GM12878 (cell line): ENCODE measurements around the gene COMMD1. TPM values are rescaled to one million over a fixed set of nuclear protein-coding genes. Genes with fewer than 3 reads are reported as not detected.

Experiments used
- ATAC-seq: fragments of 200-7000 bp; cut with Tn5 transposase; 3 replicates; pipeline ENCODE4 v1.9.1; 2020; ENCODE audit warnings: mild to moderate bottlenecking, moderate library complexity
- BruUV-seq: library from RNA; stranded (reverse); fragments of 400-500 nt; replicated peaks from 2 replicates; lab custom pipeline; 2021; lab: Mats Ljungman, UMichigan
- CTCF ChIA-PET: fragments of 300-600 bp; sonication (Branson Sonifier 250); formaldehyde crosslinking; extraction: SDS; loops from one replicate; lab custom pipeline; 2021; ENCODE audit warnings: inconsistent platforms; lab: Yijun Ruan, JAX
- POLR2A ChIA-PET: fragments of 350-600 bp; formaldehyde crosslinking; extraction: SDS; loops from one replicate; lab custom pipeline; 2021; ENCODE audit warnings: inconsistent platforms; lab: Charles Lee
- RAD21 ChIA-PET: fragments of 300-600 bp; sonication (Branson Sonifier 250); formaldehyde crosslinking; loops from one replicate; lab custom pipeline; 2023; ENCODE audit warnings: antibody characterized with exemption; ENCODE audit not compliant: unreplicated experiment; lab: Charles Lee
- SMC1A ChIA-PET: fragments of 300-600 bp; sonication (Branson Sonifier 250); formaldehyde crosslinking; loops from one replicate; lab custom pipeline; 2023; ENCODE audit not compliant: unreplicated experiment, uncharacterized antibody; lab: Charles Lee
- DNase-seq: peaks from one replicate; pipeline ENCODE4 v3.0.0-alpha.2; 2011; ENCODE audit warnings: low read depth, low spot score
- FAIRE-seq: peaks from 3 replicates; lab custom pipeline; 2011; peaks lifted over from hg19 to GRCh38; lab: Jason Lieb, UNC
- H2AFZ ChIP-seq: 2 replicates; pipeline ENCODE4 v1.6.0; 2011; ENCODE audit warnings: low read depth, low read length, control low read depth; ENCODE audit not compliant: control insufficient read depth
- H3K27ac ChIP-seq: 2 replicates; pipeline ENCODE4 v1.5.1; 2011; ENCODE audit warnings: control low read depth; ENCODE audit not compliant: control insufficient read depth, insufficient read depth
- H3K27me3 ChIP-seq, 2 experiments: replicated peaks in 1 of 2; 2 replicates each; pipeline versions ENCODE4 v1.6.0 to v1.6.1; 2011; ENCODE audit warnings: low read length in 1 of 2; ENCODE audit not compliant: control insufficient read depth in 2 of 2, insufficient read depth in 2 of 2
- H3K36me3 ChIP-seq, 2 experiments: 2 replicates each; pipeline ENCODE4 v1.5.1; 2011; ENCODE audit warnings: low read length in 1 of 2; ENCODE audit not compliant: control insufficient read depth in 2 of 2, insufficient read depth in 2 of 2
- H3K4me1 ChIP-seq: 2 replicates; pipeline ENCODE4 v1.6.1; 2011; ENCODE audit warnings: mild to moderate bottlenecking, low read length, moderate library complexity, mixed read lengths; ENCODE audit not compliant: control insufficient read depth, insufficient read depth
- H3K4me2 ChIP-seq: 2 replicates; pipeline ENCODE4 v1.6.0; 2011; ENCODE audit warnings: control low read depth; ENCODE audit not compliant: control insufficient read depth, insufficient read depth
- H3K4me3 ChIP-seq: fragments of 200-600 bp; sonication (generic); 2 replicates; pipeline ENCODE4 v1.5.1; 2016
- H3K79me2 ChIP-seq: 2 replicates; pipeline ENCODE4 v1.6.0; 2011; ENCODE audit warnings: low read length; ENCODE audit not compliant: control insufficient read depth, insufficient read depth
- H3K9ac ChIP-seq: 2 replicates; pipeline ENCODE4 v1.8.0; 2011; ENCODE audit warnings: low read length, control low read depth, mixed read lengths; ENCODE audit not compliant: control insufficient read depth, insufficient read depth
- H3K9me3 ChIP-seq: replicated peaks from 3 replicates; pipeline ENCODE4 v1.5.1; 2011; ENCODE audit warnings: mild to moderate bottlenecking, low read length; ENCODE audit not compliant: control insufficient read depth, insufficient read depth
- H4K20me1 ChIP-seq: 2 replicates; pipeline ENCODE4 v1.6.0; 2011; ENCODE audit not compliant: control insufficient read depth, insufficient read depth
- EGR1 ChIP-seq, 2 experiments: IDR thresholded peaks; 1 replicate in 1 of 2; 2 replicates in 1 of 2; pipeline ENCODE4 v1.6.1; 2011 to 2012; ENCODE audit warnings: low read depth in 2 of 2, low read length in 2 of 2, borderline replicate concordance in 1 of 2, mild to moderate bottlenecking in 1 of 2, moderate library complexity in 1 of 2
- EZH2 ChIP-seq: IDR thresholded peaks from 2 replicates; pipeline ENCODE4 v1.6.1; 2012; ENCODE audit warnings: low read depth, mild to moderate bottlenecking, control low read depth, inconsistent platforms, low read length, borderline replicate concordance; ENCODE audit not compliant: control insufficient read depth
- HDAC2 ChIP-seq: fragments of 200-600 bp; sonication (generic); IDR thresholded peaks from 2 replicates; pipeline ENCODE4 v1.6.1; 2017
- MLLT1 ChIP-seq: fragments of 450-650 bp; IDR thresholded peaks from 2 replicates; pipeline ENCODE4 v1.6.1; 2016; ENCODE audit warnings: mild to moderate bottlenecking
- MTA2 ChIP-seq: fragments of 450-650 bp; IDR thresholded peaks from 2 replicates; pipeline ENCODE4 v1.6.1; 2016; ENCODE audit warnings: low read depth, mild to moderate bottlenecking, moderate library complexity
- NBN ChIP-seq: fragments of 450-650 bp; IDR thresholded peaks from 2 replicates; pipeline ENCODE4 v1.6.1; 2016
- PAX8 ChIP-seq: fragments of 450-650 bp; IDR thresholded peaks from 2 replicates; pipeline ENCODE4 v1.6.1; 2017; ENCODE audit warnings: mild to moderate bottlenecking, moderate library complexity
- POLR2A ChIP-seq: IDR thresholded peaks from 2 replicates; pipeline ENCODE4 v1.6.1; 2011; ENCODE audit warnings: low read depth, mild to moderate bottlenecking, low read length
- TAF1 ChIP-seq: IDR thresholded peaks from 2 replicates; pipeline ENCODE4 v1.6.1; 2011; ENCODE audit warnings: mild to moderate bottlenecking, low read depth, low read length, borderline replicate concordance
- TCF12 ChIP-seq: IDR thresholded peaks from 2 replicates; pipeline ENCODE4 v1.6.1; 2011; ENCODE audit warnings: low read depth, mild to moderate bottlenecking, low read length
- ZBED1 ChIP-seq: IDR thresholded peaks from 2 replicates; pipeline ENCODE4 v1.6.1; 2016; ENCODE audit warnings: borderline replicate concordance
- ZNF217 ChIP-seq: fragments of 450-650 bp; IDR thresholded peaks from 2 replicates; pipeline ENCODE4 v1.6.1; 2017; ENCODE audit warnings: antibody characterized with exemption, mild to moderate bottlenecking
- ZNF274 ChIP-seq: IDR thresholded peaks from one replicate; pipeline ENCODE4 v1.8.0; 2011; ENCODE audit not compliant: insufficient read length, insufficient read depth
- ZSCAN29 ChIP-seq: fragments of 450-650 bp; IDR thresholded peaks from 2 replicates; pipeline ENCODE4 v1.6.1; 2017; ENCODE audit warnings: mild to moderate bottlenecking, moderate library complexity
- whole genome bisulfite sequencing: methylation state at CpG from one replicate; pipeline ENCODE4 v1.1.6; 2016; ENCODE audit warnings: low lambda C conversion rate; ENCODE audit not compliant: insufficient replicate concordance, insufficient coverage; ENCODE audit errors: missing lambda C conversion rate; 5-methylcytosine and 5-hydroxymethylcytosine counted together
- in situ Hi-C: fragments of 300-500 bp; cut with MboI; formaldehyde crosslinking; loops from 9 replicates; pipeline ENCODE4 v1.14.3; 2018; ENCODE audit warnings: mixed read lengths
- intact Hi-C: fragments of 100-400 bp; cut with micrococcal nuclease; formaldehyde crosslinking; loops from one replicate; pipeline ENCODE4 v1.14.2; 2022; ENCODE audit not compliant: unreplicated experiment
- polyA plus RNA-seq, 11 experiments: library from polyadenylated mRNA; depleted of rRNA in 4 of 11; unstranded in 6 of 11; stranded (reverse) in 5 of 11; fragments of >200 nt; fragmentation: Nextera tagmentation in 4 of 11; fragmentation: Illumina TruSeq in 1 of 11; extraction: Ambion mirVana in 4 of 11; extraction: Trizol in 1 of 11; gene quantifications; 1 replicate in 1 of 11; 2 replicates in 10 of 11; pipeline versions ENCODE4 v1.2.1 to v1.2.3, GENCODE V29; 2011 to 2016; ENCODE audit warnings: inconsistent platforms in 2 of 11, missing spikeins in 2 of 11, low read depth in 1 of 11
- total RNA-seq, 4 experiments: library from RNA; depleted of rRNA in 3 of 4; stranded (reverse); fragments of >200 nt in 3 of 4; fragmentation: Illumina TruSeq in 1 of 4; extraction: Trizol in 1 of 4; gene quantifications; 2 replicates each; pipeline versions ENCODE4 v1.2.1 to v1.2.3, GENCODE V29; 2013 to 2021

COMMD1 gene
- total and polyA plus RNA-seq, 10 of the 15 experiments (the other 5 are each of a cell fraction or from before 2014, with no cell fraction given): 39.7 to 210 (median 53.7) TPM

GRCh38 chr2:62036761-62037250 lies 131.3 kb downstream of the COMMD1 start:
- RAD21 ChIA-PET: interaction anchor here (0.6 to 6.0 kb wide), 3 partner anchors 26 to 62 kb away, joined by 3 to 67 read pairs (median 43); no protein-coding TSS in a partner anchor
- Histone ChIP-seq H2AFZ (no peak overlapping the region), H3K4me1 (peaks cover 36% of the 10 kb centered on the region), H3K9me3 (peaks cover 7% of the 10 kb centered on the region; the same call in 2 of the 3 replicates), H3K27ac (no peak overlapping the region), H3K27me3 (no peaks in the 10 kb centered on the region), H4K20me1 (no peaks in the 10 kb centered on the region), H3K4me2 (no peak overlapping the region), H3K36me3 (no peaks in the 10 kb centered on the region), H3K9ac (no peak overlapping the region), H3K4me3 (no peak overlapping the region), H3K79me2 (peaks cover 6% of the 10 kb centered on the region)
- intact Hi-C loops: loop anchor here (5.0 kb wide), 1 partner anchor 105 kb away; no protein-coding TSS in a partner anchor
- TF ChIP-seq ZNF274 (no peak), NBN (no peak), MLLT1 (no peak), POLR2A (no peak), PAX8 (no peak), TAF1 (no peak), ZBED1 (no peak), HDAC2 (no peak), EZH2 (no peak), EGR1 (IDR thresholded peaks at IDR 0.05; ENCODE audit: borderline replicate concordance in 1 of 2, low read depth in 2 of 2, low read length in 2 of 2) (no peak), ZSCAN29 (no peak), ZNF217 (no peak), MTA2 (no peak), TCF12 (no peak)
- POLR2A ChIA-PET: interaction anchor here (0.6 to 1.5 kb wide), 3 partner anchors 41 to 158 kb away, joined by 3 to 5 read pairs (median 3); no protein-coding TSS in a partner anchor
- ATAC-seq (no peak), DNase-seq (no peak), FAIRE-seq (no peak)
- WGBS: 98% methylated on average over 2 of the region's 2 CpGs
- CTCF ChIA-PET: interaction anchor here (0.6 to 1.0 kb wide), 3 partner anchors 16 to 379 kb away, joined by 3 read pairs; no protein-coding TSS in a partner anchor
- in situ Hi-C loops: no loop called here
- BruUV-seq: no TSS peak
- SMC1A ChIA-PET: interaction anchor here (0.5 to 6.3 kb wide), 8 partner anchors 16 to 63 kb away, joined by 3 to 66 read pairs (median 8); no protein-coding TSS in a partner anchor
